IMR-90 (cell line): Measurements from ENCODE around the gene YAF2. TPM values are rescaled to one million over a fixed set of nuclear protein-coding genes. Genes with fewer than 3 reads are reported as not detected.

Source experiments
- ATAC-seq: fragments of 200-7000 bp; cut with Tn5 transposase; 2 replicates; pipeline ENCODE4 v1.9.1; 2020; ENCODE audit warnings: low read depth, mild to moderate bottlenecking, moderate library complexity
- BruUV-seq: library from RNA; stranded (reverse); fragments of 400-500 nt; replicated peaks from 2 replicates; lab custom pipeline; 2021; lab: Mats Ljungman, UMichigan
- CTCF ChIA-PET: fragments of 300-600 bp; formaldehyde crosslinking; extraction: SDS; loops from one replicate; lab custom pipeline; 2021; ENCODE audit warnings: antibody characterized with exemption; lab: Yijun Ruan, JAX
- POLR2A ChIA-PET: fragments of 300-600 bp; sonication (Branson Sonifier 250); formaldehyde crosslinking; loops from one replicate; lab custom pipeline; 2022; ENCODE audit warnings: antibody characterized with exemption; ENCODE audit not compliant: unreplicated experiment; lab: Charles Lee
- DNase-seq: peaks from one replicate; pipeline ENCODE4 v3.0.0; 2013
- H2AFZ ChIP-seq: replicated peaks from 2 replicates; pipeline ENCODE3; 2013; ENCODE audit warnings: low read length, mild to moderate bottlenecking; ENCODE audit not compliant: poor library complexity
- H2AK5ac ChIP-seq: 2 replicates; pipeline ENCODE4 v1.6.1; 2013; ENCODE audit warnings: low read depth, low read length, inconsistent platforms
- H2AK9ac ChIP-seq: replicated peaks from 2 replicates; pipeline ENCODE3; 2013; ENCODE audit warnings: mild to moderate bottlenecking, low read depth, low read length, moderate library complexity; ENCODE audit not compliant: poor library complexity
- H2BK120ac ChIP-seq: 2 replicates; pipeline ENCODE4 v1.6.1; 2013; ENCODE audit warnings: low read depth, low read length, inconsistent platforms
- H2BK15ac ChIP-seq: 3 replicates; pipeline ENCODE4 v1.6.1; 2013; ENCODE audit warnings: low read depth, low read length, inconsistent platforms
- H2BK20ac ChIP-seq: 2 replicates; pipeline ENCODE4 v1.6.1; 2013; ENCODE audit warnings: low read depth, mild to moderate bottlenecking, inconsistent platforms, low read length, moderate library complexity
- H2BK5ac ChIP-seq: 2 replicates; pipeline ENCODE4 v1.6.1; 2013; ENCODE audit warnings: mild to moderate bottlenecking, low read depth, low read length, inconsistent platforms; ENCODE audit not compliant: poor library complexity, severe bottlenecking
- H3K14ac ChIP-seq: replicated peaks from 2 replicates; pipeline ENCODE4 v1.6.1; 2013; ENCODE audit warnings: low read depth, low read length, inconsistent platforms
- H3K18ac ChIP-seq: 2 replicates; pipeline ENCODE4 v1.6.1; 2013; ENCODE audit warnings: low read depth, low read length, control low read depth
- H3K23ac ChIP-seq: 2 replicates; pipeline ENCODE4 v1.6.1; 2013; ENCODE audit warnings: low read depth, low read length, inconsistent platforms
- H3K27ac ChIP-seq: 2 replicates; pipeline ENCODE4 v1.5.1; 2013; ENCODE audit warnings: mild to moderate bottlenecking, control low read depth, low read length; ENCODE audit not compliant: insufficient read depth
- H3K27me3 ChIP-seq: 2 replicates; pipeline ENCODE4 v1.6.1; 2013; ENCODE audit warnings: low read length; ENCODE audit not compliant: control insufficient read depth, insufficient read depth
- H3K36me3 ChIP-seq: 2 replicates; pipeline ENCODE4 v1.6.1; 2013; ENCODE audit warnings: low read length, mixed read lengths; ENCODE audit not compliant: control insufficient read depth, insufficient read depth
- H3K4ac ChIP-seq: 2 replicates; pipeline ENCODE4 v1.6.1; 2013; ENCODE audit warnings: low read depth, low read length, inconsistent platforms
- H3K4me1 ChIP-seq: 2 replicates; pipeline ENCODE4 v1.6.1; 2013; ENCODE audit warnings: low read length, mixed read lengths; ENCODE audit not compliant: control insufficient read depth, insufficient read depth
- H3K4me2 ChIP-seq: 2 replicates; pipeline ENCODE4 v1.6.1; 2013; ENCODE audit warnings: low read depth, mild to moderate bottlenecking, control low read depth, low read length, moderate library complexity
- H3K4me3 ChIP-seq: 2 replicates; pipeline ENCODE4 v1.5.1; 2013; ENCODE audit warnings: low read depth, mild to moderate bottlenecking, control low read depth, low read length, moderate library complexity; ENCODE audit not compliant: insufficient read depth
- H3K56ac ChIP-seq: 2 replicates; pipeline ENCODE4 v1.6.1; 2013; ENCODE audit warnings: low read length, inconsistent platforms; ENCODE audit not compliant: insufficient read depth; ENCODE audit errors: extremely low read depth
- H3K79me1 ChIP-seq, 2 experiments: 2 replicates each; pipeline ENCODE4 v1.6.1; 2013; ENCODE audit warnings: low read length in 2 of 2, inconsistent platforms in 1 of 2, low read depth in 1 of 2
- H3K9ac ChIP-seq: 2 replicates; pipeline ENCODE4 v1.6.1; 2013; ENCODE audit warnings: low read depth, low read length, control low read depth
- H3K9me1 ChIP-seq: 2 replicates; pipeline ENCODE4 v1.6.1; 2013; ENCODE audit warnings: low read length, inconsistent platforms; ENCODE audit not compliant: insufficient read depth
- H3K9me3 ChIP-seq: 2 replicates; pipeline ENCODE4 v1.6.1; 2013; ENCODE audit warnings: low read length; ENCODE audit not compliant: control insufficient read depth, insufficient read depth
- H4K20me1 ChIP-seq: 2 replicates; pipeline ENCODE4 v1.6.1; 2013; ENCODE audit warnings: low read length, inconsistent platforms; ENCODE audit not compliant: insufficient read depth
- H4K5ac ChIP-seq: 2 replicates; pipeline ENCODE4 v1.6.1; 2013; ENCODE audit warnings: mild to moderate bottlenecking, low read depth, low read length, control low read depth
- H4K8ac ChIP-seq, 2 experiments: 2 replicates each; pipeline ENCODE4 v1.6.1; 2013; ENCODE audit warnings: low read depth in 2 of 2, low read length in 2 of 2, control low read depth in 1 of 2, inconsistent platforms in 1 of 2
- H4K91ac ChIP-seq: 2 replicates; pipeline ENCODE4 v1.6.1; 2013; ENCODE audit warnings: low read depth, low read length, inconsistent platforms; ENCODE audit not compliant: insufficient read depth
- CEBPB ChIP-seq: IDR thresholded peaks from 2 replicates; pipeline ENCODE4 v1.6.1; 2012; ENCODE audit warnings: low read depth, low read length, improper control_type of control experiment
- CHD1 ChIP-seq: IDR thresholded peaks from 2 replicates; pipeline ENCODE4 v1.6.1; 2012; ENCODE audit warnings: low read depth, low read length, improper control_type of control experiment
- MXI1 ChIP-seq: IDR thresholded peaks from 2 replicates; pipeline ENCODE4 v1.6.1; 2012; ENCODE audit warnings: low read depth, mild to moderate bottlenecking, low read length, moderate library complexity, borderline replicate concordance
- NFE2L2 ChIP-seq: fragments of 150-350 bp; IDR thresholded peaks from 2 replicates; pipeline ENCODE4 v1.6.1; 2016; ENCODE audit warnings: low read depth, mild to moderate bottlenecking, low read length
- RFX5 ChIP-seq: IDR thresholded peaks from 2 replicates; pipeline ENCODE4 v1.8.0; 2012; ENCODE audit warnings: low read depth, mild to moderate bottlenecking, low read length, moderate library complexity
- whole genome bisulfite sequencing, 2 experiments: methylation state at CpG; one replicate each; pipeline versions ENCODE4 v1.1.5 to v1.1.7; 2013; ENCODE audit warnings: missing lambda C conversion rate in 2 of 2; ENCODE audit not compliant: insufficient read length in 1 of 2; ENCODE audit errors: extremely low coverage in 2 of 2; 5-methylcytosine and 5-hydroxymethylcytosine counted together
- dilution Hi-C: fragments of 300-500 bp; cut with HindIII; formaldehyde crosslinking; loops from one replicate; pipeline ENCODE4 v1.14.3; 2018; ENCODE audit warnings: low sequenced_read_pairs; ENCODE audit not compliant: unreplicated experiment
- in situ Hi-C: fragments of 300-500 bp; cut with MboI; formaldehyde crosslinking; loops from 3 replicates; pipeline ENCODE4 v1.14.3; 2019; ENCODE audit warnings: low sequenced_read_pairs, inconsistent platforms, mixed read lengths
- intact Hi-C: fragments of 100-400 bp; cut with micrococcal nuclease; formaldehyde crosslinking; loops from 2 replicates; pipeline ENCODE4 v1.10.0; 2022
- polyA plus RNA-seq, 3 experiments: library from polyadenylated mRNA; depleted of rRNA; stranded (reverse); fragments of >200 nt; gene quantifications; 2 replicates each; pipeline ENCODE4 v1.2.3, GENCODE V29; 2012; ENCODE audit warnings: low replicate concordance in 1 of 3
- total RNA-seq: library from RNA; depleted of rRNA; stranded (reverse); fragments of >200 nt; gene quantifications from 2 replicates; pipeline ENCODE4 v1.2.3, GENCODE V29; 2012
- TF ChIP-seq, protein P1 (sequence below): fragments of 150-350 bp; IDR thresholded peaks from 2 replicates; pipeline ENCODE4 v1.6.1; 2017; ENCODE audit warnings: mild to moderate bottlenecking, antibody characterized with exemption, low read length, low read depth

The YAF2 gene
- total and polyA plus RNA-seq, 2 of the 4 experiments (the other 2 are of a cell fraction): 7.9 to 14.2 TPM

DNA sequence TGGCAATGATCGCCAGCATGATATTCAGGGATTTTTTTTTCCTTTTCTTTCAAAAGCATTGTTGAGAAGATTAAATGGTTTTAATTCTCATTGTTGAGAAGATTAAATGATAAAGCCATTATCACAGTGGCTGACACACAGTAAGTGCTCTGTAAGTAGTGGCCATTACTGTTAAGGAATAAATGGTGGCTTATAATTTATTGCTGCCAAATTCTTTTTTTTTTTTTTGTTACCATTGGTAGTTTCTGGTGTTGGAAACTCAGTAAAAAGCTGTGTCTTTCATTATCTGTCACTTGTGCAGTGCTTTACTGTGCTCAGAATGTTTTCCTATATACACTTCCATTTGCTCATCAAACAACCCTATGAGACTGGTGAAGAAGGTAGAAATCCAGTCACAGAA lies 15.3 kb downstream of the YAF2 start:
- in situ Hi-C loops: no loop called here

More for the DNA sequence above, 15.3 kb downstream of the YAF2 start:
- no peak overlapping the region for H4K8ac ChIP-seq
- H2BK5ac ChIP-seq: no peak overlapping the region
- DNase-seq (no peak), ATAC-seq (no peak)
- POLR2A ChIA-PET: no interaction called here
- H2BK15ac ChIP-seq: no peak overlapping the region
- no peaks in the 10 kb centered on the region for H3K27me3 ChIP-seq
- H3K4me3 ChIP-seq: no peak overlapping the region
- intact Hi-C loops (no loop called here), dilution Hi-C loops (no loop called here)
- no peak overlapping the region for H3K27ac ChIP-seq
- H3K79me1 ChIP-seq: peaks cover 8 to 28% of the 10 kb centered on the region in 2 experiments; a peak in 3 of 4 replicates
- BruUV-seq: no TSS peak
- no peak overlapping the region for H3K23ac ChIP-seq
- H3K4ac ChIP-seq: no peak overlapping the region
- H3K56ac ChIP-seq: no peak overlapping the region
- WGBS, 2 experiments: no CpG with 5 or more reads among the region's 1 CpG
- no peak overlapping the region for H3K18ac ChIP-seq
- H3K36me3 ChIP-seq: no peaks in the 10 kb centered on the region
- H3K14ac ChIP-seq: no peak overlapping the region
- CTCF ChIA-PET: no interaction called here
- H2AFZ ChIP-seq: no peak overlapping the region
- no peaks in the 10 kb centered on the region; the same call in none of the 2 replicates for H3K9me1 ChIP-seq
- no peak overlapping the region for H2AK5ac ChIP-seq
- no peak overlapping the region for H2BK120ac ChIP-seq
- H3K9ac ChIP-seq: no peak overlapping the region
- no peak for TF ChIP-seq CEBPB
- TF ChIP-seq RFX5: no peak
- TF ChIP-seq MXI1: no peak
- no peak for TF ChIP-seq NFE2L2
- TF ChIP-seq, protein P1, sequence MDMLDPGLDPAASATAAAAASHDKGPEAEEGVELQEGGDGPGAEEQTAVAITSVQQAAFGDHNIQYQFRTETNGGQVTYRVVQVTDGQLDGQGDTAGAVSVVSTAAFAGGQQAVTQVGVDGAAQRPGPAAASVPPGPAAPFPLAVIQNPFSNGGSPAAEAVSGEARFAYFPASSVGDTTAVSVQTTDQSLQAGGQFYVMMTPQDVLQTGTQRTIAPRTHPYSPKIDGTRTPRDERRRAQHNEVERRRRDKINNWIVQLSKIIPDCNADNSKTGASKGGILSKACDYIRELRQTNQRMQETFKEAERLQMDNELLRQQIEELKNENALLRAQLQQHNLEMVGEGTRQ: no peak
- TF ChIP-seq CHD1: no peak
- no peaks in the 10 kb centered on the region for H3K9me3 ChIP-seq
- H4K91ac ChIP-seq: no peak overlapping the region
- H4K5ac ChIP-seq: no peak overlapping the region
- no peak overlapping the region for H2BK20ac ChIP-seq
- H2AK9ac ChIP-seq: no peak overlapping the region
- no peak overlapping the region for H3K4me2 ChIP-seq
- peaks cover 2% of the 10 kb centered on the region; the same call in 1 of the 2 replicates for H4K20me1 ChIP-seq
- H3K4me1 ChIP-seq: peaks cover 8% of the 10 kb centered on the region
